ENCODE data around the gene PEA15. TPM values are rescaled to one million over a fixed set of nuclear protein-coding genes. Genes with fewer than 3 reads are reported as not detected.

PEA15 gene
- total and polyA plus RNA-seq, 2 donors (not counting 3 experiments of a cell fraction or from before 2014, with no cell fraction given): 250 to 304 TPM

- BruUV-seq (replicated peaks): no TSS peak
- no peaks in the 10 kb centered on the region for H3K79me2 ChIP-seq (ENCODE audit: control insufficient read depth, insufficient read depth, low read length)
- no peak overlapping the region for H3K4me2 ChIP-seq (ENCODE audit: insufficient read depth, low read length)
- intact Hi-C loops (cut with micrococcal nuclease) (no loop called here), dilution Hi-C loops (cut with MboI; ENCODE audit: extremely low pct_ligation_motif_present, low sequenced_read_pairs) (no loop called here)
- FAIRE-seq (no peak), DNase-seq (ENCODE audit: low read depth, low spot score) (no peak)
- H4K20me1 ChIP-seq (replicated peaks; ENCODE audit: control insufficient read depth, extremely low read depth, insufficient read depth, low read length): no peaks in the 10 kb centered on the region
- H3K36me3 ChIP-seq (ENCODE audit: control insufficient read depth in 2 of 2, extremely low read depth in 1 of 2, insufficient read depth in 2 of 2, low read length in 2 of 2): peaks cover 33 to 53% of the 10 kb centered on the region in 2 experiments
- H3K4me1 ChIP-seq (ENCODE audit: control insufficient read depth, extremely low read depth, insufficient read depth, low read length): peaks cover 10% of the 10 kb centered on the region
- H3K9me3 ChIP-seq (replicated peaks; ENCODE audit: control insufficient read depth, insufficient read depth, low read length): no peaks in the 10 kb centered on the region
- no peak for TF ChIP-seq POLR2A (IDR thresholded peaks at IDR 0.05; ENCODE audit: low read depth, low read length)
- TF ChIP-seq POLR2AphosphoS5 (IDR thresholded peaks at IDR 0.05; ENCODE audit: insufficient read depth, low read depth, low read length): no peak
- no peak for TF ChIP-seq EZH2 (IDR thresholded peaks at IDR 0.05; ENCODE audit: borderline replicate concordance, low read depth, low read length, severe bottlenecking)
- TF ChIP-seq MAX (IDR thresholded peaks at IDR 0.05; ENCODE audit: insufficient read depth, insufficient read length): no peak
- no peak for TF ChIP-seq CTCF (IDR thresholded peaks at IDR 0.05; ENCODE audit: extremely low read depth in 1 of 2, insufficient read depth in 1 of 2, low read depth in 1 of 2, low read length in 2 of 2)
- no peak for TF ChIP-seq GATA2 (IDR thresholded peaks at IDR 0.05; ENCODE audit: insufficient read depth, insufficient read length, low read depth, low read length)
- no peak for TF ChIP-seq FOS (IDR thresholded peaks at IDR 0.05; ENCODE audit: borderline replicate concordance, insufficient read depth, low read length)
- TF ChIP-seq JUN (IDR thresholded peaks at IDR 0.05; ENCODE audit: borderline replicate concordance, insufficient read depth, insufficient read length, low read depth): no peak
- TF ChIP-seq MYC (IDR thresholded peaks at IDR 0.05; ENCODE audit: low read depth, low read length): no peak
- H3K27me3 ChIP-seq (ENCODE audit: control insufficient read depth in 2 of 2, insufficient read depth in 2 of 2, low read length in 2 of 2): no peaks in the 10 kb centered on the region
- no peak overlapping the region for H2AFZ ChIP-seq (ENCODE audit: low read depth, low read length)
- ChIA-PET POLR2A (no interaction called here), CTCF (interaction anchor here (0.7 to 6.0 kb wide), 12 partner anchors 12 to 135 kb away, joined by 3 to 511 read pairs (median 30); partner anchors contain the start of gene CASQ1)
- H3K27ac ChIP-seq (ENCODE audit: insufficient read depth, low read depth, low read length): no peak overlapping the region
- H3K4me3 ChIP-seq (replicated peaks in 1 of 3; ENCODE audit: insufficient read depth in 1 of 3, low read depth in 1 of 3, low read length in 3 of 3): no peak overlapping the region
- H3K9me1 ChIP-seq (replicated peaks; ENCODE audit: control insufficient read depth, extremely low read depth, insufficient read depth, low read length): no peaks in the 10 kb centered on the region
- no peak overlapping the region for H3K9ac ChIP-seq (replicated peaks; ENCODE audit: extremely low read depth, insufficient read depth, low read length)
Measured at GRCh38 chr1:160221089-160221488, 15.9 kb downstream of the PEA15 start.

Measured in endothelial cell of umbilical vein (primary cell).